Hepatocyte (in vitro differentiated cells): Measurements from ENCODE around the gene SAMD4A. TPM values are rescaled to one million over a fixed set of nuclear protein-coding genes. Genes with fewer than 3 reads are reported as not detected.

Source experiments
- DNase-seq: peaks from one replicate; pipeline ENCODE4 v3.0.0-alpha.2; 2016; ENCODE audit warnings: low spot score
- H2AFZ ChIP-seq: fragments of 200-600 bp; sonication (generic); 2 replicates; pipeline ENCODE4 v1.6.0; 2016; ENCODE audit warnings: antibody characterized with exemption, mild to moderate bottlenecking
- H3K27ac ChIP-seq: fragments of 200-600 bp; sonication (generic); 2 replicates; pipeline ENCODE4 v1.5.1; 2016; ENCODE audit warnings: mild to moderate bottlenecking
- H3K27me3 ChIP-seq: fragments of 200-600 bp; sonication (generic); 2 replicates; pipeline ENCODE4 v1.6.1; 2016
- H3K36me3 ChIP-seq: fragments of 200-600 bp; sonication (generic); replicated peaks from 2 replicates; pipeline ENCODE4 v1.5.1; 2016; ENCODE audit warnings: low read depth; ENCODE audit not compliant: insufficient read depth
- H3K4me1 ChIP-seq: fragments of 200-600 bp; sonication (generic); 2 replicates; pipeline ENCODE4 v1.5.1; 2016; ENCODE audit warnings: mild to moderate bottlenecking, moderate library complexity; ENCODE audit not compliant: insufficient read depth
- H3K4me2 ChIP-seq: fragments of 200-600 bp; sonication (generic); 2 replicates; pipeline ENCODE4 v1.6.0; 2016
- H3K4me3 ChIP-seq: fragments of 200-600 bp; sonication (generic); 2 replicates; pipeline ENCODE4 v1.5.1; 2016; ENCODE audit warnings: mild to moderate bottlenecking
- H3K79me2 ChIP-seq: fragments of 200-600 bp; sonication (generic); 2 replicates; pipeline ENCODE4 v1.6.0; 2017; ENCODE audit warnings: mild to moderate bottlenecking
- H3K9me2 ChIP-seq: fragments of 200-600 bp; sonication (generic); replicated peaks from 2 replicates; pipeline ENCODE4 v1.6.0; 2017; ENCODE audit warnings: mild to moderate bottlenecking; ENCODE audit not compliant: insufficient read depth
- H3K9me3 ChIP-seq: fragments of 200-600 bp; sonication (generic); 2 replicates; pipeline ENCODE4 v1.5.1; 2016; ENCODE audit warnings: low read depth, mild to moderate bottlenecking
- H4K20me1 ChIP-seq: fragments of 200-600 bp; sonication (generic); 2 replicates; pipeline ENCODE4 v1.6.0; 2016; ENCODE audit warnings: mild to moderate bottlenecking; ENCODE audit not compliant: insufficient read depth, poor library complexity, severe bottlenecking
- CTCF ChIP-seq: fragments of 200-600 bp; sonication (generic); IDR thresholded peaks from 2 replicates; pipeline ENCODE4 v1.5.1; 2016; ENCODE audit warnings: antibody characterized with exemption, mild to moderate bottlenecking; ENCODE audit not compliant: poor library complexity
- EZH2 ChIP-seq: fragments of 200-600 bp; sonication (generic); IDR thresholded peaks from 2 replicates; pipeline ENCODE4 v1.6.1; 2016; ENCODE audit warnings: antibody characterized with exemption, mild to moderate bottlenecking, borderline replicate concordance
- EZH2phosphoT487 ChIP-seq: fragments of 200-600 bp; sonication (generic); IDR thresholded peaks from one replicate; pipeline ENCODE4 v1.6.1; 2018; ENCODE audit warnings: antibody characterized with exemption, mild to moderate bottlenecking, low read depth, moderate library complexity; ENCODE audit not compliant: unreplicated experiment, severe bottlenecking
- WGBS: methylation state at CpG from one replicate; pipeline ENCODE4 v1.1.6; 2016; ENCODE audit warnings: low lambda C conversion rate; ENCODE audit errors: missing lambda C conversion rate; 5-methylcytosine and 5-hydroxymethylcytosine counted together
- polyA plus RNA-seq: library from polyadenylated mRNA; unstranded; fragments of >200 nt; fragmentation: Nextera tagmentation; extraction: Ambion mirVana; gene quantifications from 2 replicates; pipeline ENCODE4 v1.2.1, GENCODE V29; 2016
- total RNA-seq: library from RNA; depleted of rRNA; stranded (reverse); fragments of >200 nt; gene quantifications from 2 replicates; pipeline ENCODE4 v1.2.3, GENCODE V29; 2014

Gene SAMD4A
- total and polyA plus RNA-seq, 2 experiments from 2014 or later, result 10.5 to 15.7 TPM

- Histone ChIP-seq H3K36me3 (no peaks in the 10 kb centered on the region), H3K27ac (peak overlapping the region; percentile 55), H3K4me1 (peaks cover 20% of the 10 kb centered on the region), H3K9me3 (no peaks in the 10 kb centered on the region), H2AFZ (no peak overlapping the region), H3K9me2 (no peaks in the 10 kb centered on the region), H3K27me3 (no peaks in the 10 kb centered on the region), H3K4me2 (peak overlapping the region; percentile 6), H4K20me1 (no peaks in the 10 kb centered on the region), H3K4me3 (no peak overlapping the region), H3K79me2 (peaks cover 23% of the 10 kb centered on the region)
- 42% methylated on average over 9 of the region's 9 CpGs for WGBS
- TF ChIP-seq CTCF, result peak; percentile 32
- TF ChIP-seq EZH2phosphoT487, result no peak
- TF ChIP-seq EZH2, result no peak
- no peak for DNase-seq
Observed at GRCh38 chr14:54642801-54643695, 76.1 kb downstream of the SAMD4A start.

- H3K9me2 ChIP-seq, result no peaks in the 10 kb centered on the region
- H3K4me1 ChIP-seq, result peaks cover 15% of the 10 kb centered on the region
- peak overlapping the region; percentile 6 for H3K4me2 ChIP-seq
- DNase-seq, result no peak
- peak overlapping the region; percentile 55 for H3K27ac ChIP-seq
- no peak overlapping the region for H2AFZ ChIP-seq
- H3K9me3 ChIP-seq, result no peaks in the 10 kb centered on the region
- TF ChIP-seq EZH2phosphoT487 (no peak), EZH2 (no peak), CTCF (no peak)
- H3K79me2 ChIP-seq, result peaks cover 23% of the 10 kb centered on the region
- H3K27me3 ChIP-seq, result no peaks in the 10 kb centered on the region
- no peaks in the 10 kb centered on the region for H4K20me1 ChIP-seq
- H3K36me3 ChIP-seq, result no peaks in the 10 kb centered on the region
- H3K4me3 ChIP-seq, result no peak overlapping the region
- WGBS, result 56% methylated on average over 5 of the region's 5 CpGs
Observed at GRCh38 chr14:54643696-54644176, 76.8 kb downstream of the SAMD4A start.

- Histone ChIP-seq H3K4me2 (no peak overlapping the region), H3K4me1 (peaks cover 22% of the 10 kb centered on the region), H2AFZ (no peak overlapping the region), H3K9me2 (no peaks in the 10 kb centered on the region), H3K36me3 (no peaks in the 10 kb centered on the region), H3K27me3 (no peaks in the 10 kb centered on the region), H4K20me1 (no peaks in the 10 kb centered on the region), H3K27ac (no peak overlapping the region), H3K4me3 (no peak overlapping the region), H3K9me3 (no peaks in the 10 kb centered on the region), H3K79me2 (peaks cover 35% of the 10 kb centered on the region)
- DNase-seq, result no peak
- TF ChIP-seq CTCF (no peak), EZH2 (no peak), EZH2phosphoT487 (no peak)
- 91% methylated on average over 3 of the region's 3 CpGs for WGBS
Observed at GRCh38 chr14:54645639-54646038, 78.7 kb downstream of the SAMD4A start.
